ENCODE data around the gene NXPH1. TPM values are rescaled to one million over a fixed set of nuclear protein-coding genes. Genes with fewer than 3 reads are reported as not detected.

NXPH1 gene
- total RNA-seq, 1 donor from 2014 or later, result not detected

DNA sequence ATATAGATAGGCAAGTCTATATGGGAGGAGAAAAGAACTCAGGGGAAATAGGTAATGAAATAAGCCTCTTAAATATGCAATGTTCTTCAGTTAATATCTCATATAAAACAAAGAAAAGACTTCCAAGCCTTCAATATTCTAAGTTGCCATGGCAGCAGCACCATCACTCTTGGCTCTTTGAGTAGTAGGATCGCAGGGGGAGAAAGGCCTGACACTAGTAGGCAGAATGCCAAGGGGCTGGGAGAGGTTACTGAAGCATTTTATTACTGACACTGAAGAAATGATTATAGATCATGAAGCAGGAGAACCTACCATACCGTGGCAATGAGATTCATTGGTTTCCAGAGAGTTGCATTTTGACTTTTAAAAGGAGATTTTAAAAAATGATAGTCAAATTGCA lies 193.9 kb downstream of the NXPH1 start:
- no peak overlapping the region for H3K4me3 ChIP-seq (ENCODE audit: low read depth, low read length)
- DNase-seq (ENCODE audit: low read depth), result no peak
- TF ChIP-seq, protein P1, sequence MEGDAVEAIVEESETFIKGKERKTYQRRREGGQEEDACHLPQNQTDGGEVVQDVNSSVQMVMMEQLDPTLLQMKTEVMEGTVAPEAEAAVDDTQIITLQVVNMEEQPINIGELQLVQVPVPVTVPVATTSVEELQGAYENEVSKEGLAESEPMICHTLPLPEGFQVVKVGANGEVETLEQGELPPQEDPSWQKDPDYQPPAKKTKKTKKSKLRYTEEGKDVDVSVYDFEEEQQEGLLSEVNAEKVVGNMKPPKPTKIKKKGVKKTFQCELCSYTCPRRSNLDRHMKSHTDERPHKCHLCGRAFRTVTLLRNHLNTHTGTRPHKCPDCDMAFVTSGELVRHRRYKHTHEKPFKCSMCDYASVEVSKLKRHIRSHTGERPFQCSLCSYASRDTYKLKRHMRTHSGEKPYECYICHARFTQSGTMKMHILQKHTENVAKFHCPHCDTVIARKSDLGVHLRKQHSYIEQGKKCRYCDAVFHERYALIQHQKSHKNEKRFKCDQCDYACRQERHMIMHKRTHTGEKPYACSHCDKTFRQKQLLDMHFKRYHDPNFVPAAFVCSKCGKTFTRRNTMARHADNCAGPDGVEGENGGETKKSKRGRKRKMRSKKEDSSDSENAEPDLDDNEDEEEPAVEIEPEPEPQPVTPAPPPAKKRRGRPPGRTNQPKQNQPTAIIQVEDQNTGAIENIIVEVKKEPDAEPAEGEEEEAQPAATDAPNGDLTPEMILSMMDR (conservative IDR thresholded peaks at IDR 0.05; ENCODE audit: low read depth, low read length), result no peak

DNA sequence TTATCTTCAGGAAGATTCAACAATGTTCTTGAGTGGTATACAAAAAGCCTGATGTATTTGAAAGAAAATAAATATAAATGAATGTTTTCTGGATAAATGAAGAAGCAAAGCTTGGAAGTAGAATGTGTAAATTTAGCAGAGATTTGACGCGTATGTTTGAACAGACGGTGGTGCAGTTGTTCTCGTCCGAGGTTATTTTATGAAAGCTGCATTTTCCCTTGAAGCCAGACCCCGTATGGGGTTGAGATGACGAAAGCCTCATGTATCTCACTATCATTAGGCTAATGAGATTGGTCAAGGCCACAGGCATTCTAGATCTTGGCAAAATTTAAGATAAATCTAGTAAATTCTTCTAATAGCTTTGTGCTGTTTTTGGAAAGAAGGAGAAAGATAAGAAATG lies 195.2 kb downstream of the NXPH1 start:
- no peak overlapping the region for H3K4me3 ChIP-seq (ENCODE audit: low read depth, low read length)
- TF ChIP-seq, protein P1 (conservative IDR thresholded peaks at IDR 0.05; ENCODE audit: low read depth, low read length), result no peak
- DNase-seq (ENCODE audit: low read depth), result no peak

- H3K4me3 ChIP-seq (ENCODE audit: low read depth, low read length), result no peak overlapping the region
- no peak for DNase-seq (ENCODE audit: low read depth)
- TF ChIP-seq, protein P1 (conservative IDR thresholded peaks at IDR 0.05; ENCODE audit: low read depth, low read length), result no peak
These were observed 196.1 kb downstream of the NXPH1 start for GRCh38 chr7:8629504-8629903.

DNA sequence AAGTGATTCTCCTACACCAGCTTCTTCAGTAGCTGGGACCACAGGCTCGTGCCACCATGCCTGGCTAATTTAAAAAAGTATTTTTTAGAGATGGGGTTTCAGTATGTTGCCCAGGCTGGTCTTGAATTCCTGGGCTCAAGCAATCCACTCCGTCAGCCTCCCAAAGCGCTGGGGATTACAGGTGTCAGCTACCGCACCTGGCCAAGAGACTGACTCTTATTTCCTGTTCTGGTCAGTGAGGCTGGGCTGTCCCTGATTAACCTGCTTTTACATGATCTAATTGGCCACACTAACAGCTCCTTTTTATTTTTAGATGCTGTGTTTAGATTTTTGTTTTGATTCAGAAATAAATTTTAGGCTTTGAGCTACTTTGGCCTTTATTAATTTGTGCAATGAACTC lies 203.9 kb downstream of the NXPH1 start:
- no peak overlapping the region for H3K4me3 ChIP-seq (ENCODE audit: low read depth, low read length)
- no peak for DNase-seq (ENCODE audit: low read depth)
- TF ChIP-seq, protein P1 (conservative IDR thresholded peaks at IDR 0.05; ENCODE audit: low read depth, low read length), result no peak

DNA sequence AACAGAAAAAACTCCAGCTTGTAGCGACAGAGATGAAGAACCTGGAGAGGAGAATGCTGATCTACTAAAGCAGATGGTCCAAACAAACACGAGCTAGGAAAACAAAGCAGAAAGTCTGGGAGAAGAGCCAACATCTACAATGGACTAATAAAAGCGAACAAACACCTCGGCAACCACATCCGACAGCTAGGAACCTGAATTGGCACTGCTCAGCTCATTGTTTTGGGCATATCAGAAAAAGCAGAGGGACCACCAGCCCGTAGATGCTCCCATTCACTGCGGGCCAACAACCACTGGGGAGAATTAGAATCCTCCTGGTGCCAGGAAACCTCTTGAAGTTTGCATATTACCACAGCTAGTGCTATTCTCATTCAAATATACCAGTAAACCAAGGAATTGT lies 204.7 kb downstream of the NXPH1 start:
- TF ChIP-seq, protein P1 (conservative IDR thresholded peaks at IDR 0.05; ENCODE audit: low read depth, low read length), result no peak
- H3K4me3 ChIP-seq (ENCODE audit: low read depth, low read length), result no peak overlapping the region
- DNase-seq (ENCODE audit: low read depth), result no peak

DNA sequence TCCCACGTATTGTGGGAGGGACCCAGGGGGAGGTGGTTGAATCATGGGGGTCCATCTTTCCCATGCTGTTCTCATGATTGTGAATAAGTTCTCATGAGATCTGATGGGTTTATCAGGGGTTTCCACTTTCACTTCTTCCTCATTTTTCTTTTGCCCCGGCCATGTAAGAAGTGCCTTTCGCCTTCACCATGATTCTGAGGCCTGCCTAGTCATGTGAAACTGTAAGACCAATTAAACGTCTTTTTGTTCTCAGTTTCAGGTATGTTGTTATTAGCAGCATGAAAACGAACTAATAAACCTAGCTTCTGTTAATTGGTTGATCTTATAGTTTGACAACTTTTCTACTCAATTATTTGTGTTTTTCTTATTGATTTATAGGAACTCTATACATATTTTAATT lies 206.3 kb downstream of the NXPH1 start:
- H3K4me3 ChIP-seq (ENCODE audit: low read depth, low read length), result no peak overlapping the region
- TF ChIP-seq, protein P1 (conservative IDR thresholded peaks at IDR 0.05; ENCODE audit: low read depth, low read length), result no peak
- no peak for DNase-seq (ENCODE audit: low read depth)

- no peak overlapping the region for H3K4me3 ChIP-seq (ENCODE audit: low read depth, low read length)
- TF ChIP-seq, protein P1 (conservative IDR thresholded peaks at IDR 0.05; ENCODE audit: low read depth, low read length), result no peak
- no peak for DNase-seq (ENCODE audit: low read depth)
These were observed 207.3 kb downstream of the NXPH1 start for GRCh38 chr7:8640671-8641070.

Data from epithelial cell of proximal tubule (primary cell).